AG04449 (cell line): ENCODE data around the gene CCDC198.

Experiments
- CTCF ChIA-PET: fragments of 350-600 bp; formaldehyde crosslinking; extraction: SDS; loops from one replicate; lab custom pipeline; 2021; ENCODE audit warnings: antibody characterized with exemption; lab: Yijun Ruan, JAX
- POLR2A ChIA-PET: fragments of 400-600, 350-600 bp; formaldehyde crosslinking; extraction: SDS; loops from one replicate; lab custom pipeline; 2020; ENCODE audit warnings: antibody characterized with exemption, inconsistent platforms; lab: Yijun Ruan, JAX
- DNase-seq: peaks from one replicate; pipeline ENCODE4 v3.0.0-alpha.2; 2010; ENCODE audit warnings: low read depth, low spot score
- H3K4me3 ChIP-seq: 2 replicates; pipeline ENCODE4 v1.5.1; 2011; ENCODE audit warnings: low read depth, mild to moderate bottlenecking, control low read depth, low read length
- TF ChIP-seq, protein P1 (sequence below): IDR thresholded peaks from one replicate; pipeline ENCODE4 v1.5.1; 2011; ENCODE audit warnings: mild to moderate bottlenecking, moderate library complexity, low read length, control low read depth, inconsistent platforms; ENCODE audit not compliant: insufficient read depth; ENCODE audit errors: missing control alignments

The CCDC198 gene

DNA sequence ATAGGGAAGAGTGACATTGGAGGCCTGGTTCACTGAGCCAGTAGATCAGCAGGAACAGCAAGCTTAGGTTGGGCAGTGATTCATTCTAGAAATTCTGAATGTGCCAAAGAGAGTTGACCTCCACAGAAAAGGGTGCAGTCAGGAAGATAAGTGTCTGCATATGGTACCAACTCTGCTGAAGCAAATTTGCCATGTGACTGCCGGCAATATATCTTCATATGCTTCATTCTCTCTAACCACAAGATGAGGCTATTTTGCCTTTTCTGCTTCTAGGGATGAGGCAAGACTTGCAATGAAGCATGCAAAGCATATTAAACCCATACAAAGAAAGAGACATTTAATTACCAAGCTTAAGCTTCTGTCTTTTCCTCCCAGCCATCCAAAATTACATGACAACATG lies 13.6 kb downstream of the CCDC198 start:
- TF ChIP-seq, protein P1, sequence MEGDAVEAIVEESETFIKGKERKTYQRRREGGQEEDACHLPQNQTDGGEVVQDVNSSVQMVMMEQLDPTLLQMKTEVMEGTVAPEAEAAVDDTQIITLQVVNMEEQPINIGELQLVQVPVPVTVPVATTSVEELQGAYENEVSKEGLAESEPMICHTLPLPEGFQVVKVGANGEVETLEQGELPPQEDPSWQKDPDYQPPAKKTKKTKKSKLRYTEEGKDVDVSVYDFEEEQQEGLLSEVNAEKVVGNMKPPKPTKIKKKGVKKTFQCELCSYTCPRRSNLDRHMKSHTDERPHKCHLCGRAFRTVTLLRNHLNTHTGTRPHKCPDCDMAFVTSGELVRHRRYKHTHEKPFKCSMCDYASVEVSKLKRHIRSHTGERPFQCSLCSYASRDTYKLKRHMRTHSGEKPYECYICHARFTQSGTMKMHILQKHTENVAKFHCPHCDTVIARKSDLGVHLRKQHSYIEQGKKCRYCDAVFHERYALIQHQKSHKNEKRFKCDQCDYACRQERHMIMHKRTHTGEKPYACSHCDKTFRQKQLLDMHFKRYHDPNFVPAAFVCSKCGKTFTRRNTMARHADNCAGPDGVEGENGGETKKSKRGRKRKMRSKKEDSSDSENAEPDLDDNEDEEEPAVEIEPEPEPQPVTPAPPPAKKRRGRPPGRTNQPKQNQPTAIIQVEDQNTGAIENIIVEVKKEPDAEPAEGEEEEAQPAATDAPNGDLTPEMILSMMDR: no peak
- POLR2A ChIA-PET: no interaction called here
- CTCF ChIA-PET: interaction anchor here (0.5 to 1.0 kb wide), 2 partner anchors 306 to 592 kb away, joined by 3 read pairs; no protein-coding TSS in a partner anchor
- DNase-seq: no peak
- no peak overlapping the region for H3K4me3 ChIP-seq

DNA sequence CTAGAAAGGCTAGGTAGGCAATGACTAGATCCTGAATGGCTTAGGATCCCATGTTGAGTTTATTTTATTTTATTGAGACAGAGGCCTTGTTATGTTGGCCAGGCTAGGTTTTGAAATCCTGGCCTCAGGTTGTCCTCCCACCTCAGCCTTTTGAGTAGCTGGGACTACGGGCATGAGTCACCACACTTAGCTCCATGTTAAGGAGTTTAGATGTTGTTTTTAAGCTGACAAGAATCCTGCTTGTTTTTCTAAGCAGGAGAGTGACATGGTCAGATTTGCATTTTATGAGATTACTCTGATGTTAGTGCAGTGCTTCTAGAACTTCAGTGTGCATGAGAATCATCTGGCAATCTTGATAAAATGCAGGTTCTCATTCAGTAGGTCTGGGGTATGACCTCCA lies 14.5 kb downstream of the CCDC198 start:
- CTCF ChIA-PET: no interaction called here
- TF ChIP-seq, protein P1: no peak
- DNase-seq: no peak
- POLR2A ChIA-PET: no interaction called here
- H3K4me3 ChIP-seq: no peak overlapping the region

DNA sequence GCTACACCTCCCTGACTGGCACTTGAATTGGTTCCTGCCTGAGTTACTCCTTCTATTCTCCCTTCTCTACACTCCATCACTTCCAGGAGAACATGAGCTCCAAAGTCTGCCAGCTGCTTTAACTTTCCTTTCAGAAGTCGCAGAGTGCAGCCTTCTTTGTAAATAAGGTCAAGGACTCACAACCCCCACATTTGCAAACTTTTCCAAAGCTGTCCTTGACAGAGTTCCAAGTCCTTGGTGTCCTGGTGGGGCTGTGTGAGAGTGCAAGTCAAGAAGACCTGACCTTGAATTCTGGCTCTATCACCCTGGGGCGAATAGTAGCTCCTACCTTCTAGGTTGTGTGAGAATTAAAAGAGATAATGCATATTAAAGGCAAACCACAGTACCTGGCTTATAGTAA lies 15.6 kb downstream of the CCDC198 start:
- ChIA-PET CTCF (interaction anchor here (1.2 kb wide), 1 partner anchor 10 kb away, joined by 3 read pairs; no protein-coding TSS in a partner anchor), POLR2A (no interaction called here)
- TF ChIP-seq, protein P1: no peak
- DNase-seq: no peak
- no peak overlapping the region for H3K4me3 ChIP-seq

DNA sequence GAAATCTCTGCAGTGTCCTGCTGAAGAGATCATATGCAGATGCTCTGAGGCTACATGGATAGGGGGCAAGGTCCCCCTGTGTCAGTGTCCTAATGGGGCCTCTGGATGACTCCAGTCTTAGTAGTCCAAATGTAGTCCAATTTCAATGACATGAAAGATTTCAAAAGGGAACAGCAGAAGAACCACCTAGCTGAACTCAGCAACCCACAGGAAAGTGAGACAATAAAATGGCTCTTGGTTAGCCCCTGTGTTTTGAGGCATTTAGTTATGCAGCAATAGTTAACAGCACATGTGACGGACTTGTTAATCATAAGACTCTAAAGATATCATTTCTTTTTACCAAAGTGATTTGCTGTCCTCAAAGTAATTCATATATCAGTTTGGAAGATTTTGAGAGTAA lies 22.7 kb downstream of the CCDC198 start:
- ChIA-PET POLR2A (no interaction called here), CTCF (no interaction called here)
- DNase-seq: no peak
- H3K4me3 ChIP-seq: no peak overlapping the region
- TF ChIP-seq, protein P1: no peak

DNA sequence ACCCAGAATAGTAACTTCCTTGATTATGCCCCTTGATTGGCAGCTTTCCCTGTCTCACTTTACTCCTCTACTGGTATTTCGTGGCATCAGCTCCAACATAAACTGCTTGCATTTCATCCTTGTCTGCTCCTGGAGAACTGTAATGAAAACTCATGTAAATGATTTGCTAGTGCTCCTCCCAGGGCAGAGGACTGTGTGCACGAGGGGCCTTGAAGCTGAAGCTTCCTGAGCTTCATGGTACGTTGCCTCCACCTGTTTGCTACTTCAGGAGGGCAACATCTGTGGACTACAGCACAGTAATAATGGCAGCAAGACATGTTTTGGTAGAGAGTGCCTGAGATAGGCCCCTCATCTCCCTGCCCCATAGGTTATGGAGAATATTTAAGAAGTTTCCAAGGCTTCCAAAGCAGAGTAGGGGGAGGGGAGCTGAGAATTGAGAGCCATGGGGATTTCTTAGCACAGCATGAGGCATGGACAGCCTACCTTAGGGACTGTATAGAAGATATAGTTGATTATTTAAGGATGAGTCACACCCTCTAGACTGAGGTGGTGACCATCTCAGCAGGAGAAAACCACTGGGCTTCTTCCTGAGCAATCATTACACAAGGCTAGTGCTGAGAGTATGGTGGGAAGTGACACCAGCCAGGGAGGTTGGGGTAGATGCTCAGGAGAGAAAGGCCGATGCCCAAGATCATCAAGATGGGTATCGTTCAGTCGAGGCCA lies 29.5 kb downstream of the CCDC198 start:
- H3K4me3 ChIP-seq: no peak overlapping the region
- ChIA-PET CTCF (no interaction called here), POLR2A (interaction anchor here (0.6 kb wide), 1 partner anchor 69 kb away, joined by 4 read pairs; no protein-coding TSS in a partner anchor)
- TF ChIP-seq, protein P1: no peak
- DNase-seq: no peak

DNA sequence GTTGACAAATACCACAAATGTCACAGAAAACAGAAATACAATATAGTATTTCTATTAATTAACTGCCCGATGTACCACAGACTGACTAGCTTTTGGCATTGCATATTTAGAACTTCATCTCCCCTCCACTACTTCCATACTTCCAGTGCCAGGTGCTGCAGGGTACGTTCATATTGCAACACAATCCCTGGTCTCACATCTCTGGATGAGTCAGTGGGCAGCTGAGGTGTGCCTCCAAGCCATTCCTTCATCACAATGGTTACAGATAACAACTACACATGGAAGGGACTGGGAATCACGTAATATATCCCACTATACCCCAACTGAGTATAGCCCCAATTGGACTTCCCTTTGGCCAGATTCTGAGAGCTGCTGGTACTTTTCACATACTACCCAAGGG lies 31.1 kb downstream of the CCDC198 start:
- DNase-seq: no peak
- ChIA-PET POLR2A (no interaction called here), CTCF (no interaction called here)
- H3K4me3 ChIP-seq: no peak overlapping the region
- TF ChIP-seq, protein P1: no peak
